ENCODE data around the gene MAPK10. TPM values are rescaled to one million over a fixed set of nuclear protein-coding genes. Genes with fewer than 3 reads are reported as not detected.

MAPK10 gene
- total and polyA plus RNA-seq, 10 of the 15 experiments (the other 5 are each of a cell fraction or from before 2014, with no cell fraction given), result 1.1 to 4.2 (median 2.4) TPM

DNA sequence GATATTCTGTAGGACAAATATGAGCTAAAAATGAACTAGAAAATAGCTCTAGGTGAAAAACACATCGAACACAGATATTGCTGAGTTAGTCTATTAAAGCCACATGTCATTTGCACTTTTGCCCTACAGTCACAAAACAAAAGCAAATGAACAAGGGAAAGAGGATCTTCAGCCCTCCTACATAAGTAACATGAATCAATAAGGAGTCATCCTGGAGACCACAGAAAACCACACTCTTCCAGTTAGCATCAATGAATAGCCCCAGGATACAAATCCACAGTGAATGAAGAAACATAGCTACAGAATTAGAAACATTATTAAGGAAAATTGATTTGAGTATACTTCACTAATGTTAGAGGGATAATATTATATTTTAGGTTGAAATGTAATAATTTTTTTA, 311.4 kb downstream of the MAPK10 start:
- BruUV-seq (replicated peaks), result no TSS peak
- no peak overlapping the region for H2AFZ ChIP-seq (ENCODE audit: control insufficient read depth, low read depth, low read length)
- H3K79me2 ChIP-seq (ENCODE audit: control insufficient read depth, insufficient read depth, low read length), result no peaks in the 10 kb centered on the region
- ChIA-PET SMC1A (ENCODE audit: uncharacterized antibody, unreplicated experiment) (no interaction called here), CTCF (interaction anchor here (3.9 kb wide), 1 partner anchor 12 kb away, joined by 16 read pairs; no protein-coding TSS in a partner anchor), POLR2A (no interaction called here), RAD21 (ENCODE audit: unreplicated experiment) (no interaction called here)
- no peak overlapping the region for H3K27ac ChIP-seq (ENCODE audit: control insufficient read depth, insufficient read depth)
- H3K4me2 ChIP-seq (ENCODE audit: control insufficient read depth, insufficient read depth), result no peak overlapping the region
- H3K9ac ChIP-seq (ENCODE audit: control insufficient read depth, insufficient read depth, low read length), result no peak overlapping the region
- no peaks in the 10 kb centered on the region; a peak in 1 of 4 replicates for H3K36me3 ChIP-seq (ENCODE audit: control insufficient read depth in 2 of 2, insufficient read depth in 2 of 2, low read length in 1 of 2)
- H3K9me3 ChIP-seq (replicated peaks; ENCODE audit: control insufficient read depth, insufficient read depth, low read length), result no peaks in the 10 kb centered on the region
- DNase-seq (ENCODE audit: low read depth, low spot score) (no peak), FAIRE-seq (no peak), ATAC-seq (no peak)
- in situ Hi-C loops (cut with MboI), result no loop called here
- no peaks in the 10 kb centered on the region for H3K4me1 ChIP-seq (ENCODE audit: control insufficient read depth, insufficient read depth, low read length)
- H3K4me3 ChIP-seq, result no peak overlapping the region
- WGBS (ENCODE audit: insufficient coverage, insufficient replicate concordance, low lambda C conversion rate, missing lambda C conversion rate), result 0% methylated on average over 1 of the region's 1 CpG
- no peaks in the 10 kb centered on the region for H4K20me1 ChIP-seq (ENCODE audit: control insufficient read depth, insufficient read depth)
- H3K27me3 ChIP-seq (replicated peaks in 1 of 2; ENCODE audit: control insufficient read depth in 2 of 2, insufficient read depth in 2 of 2, low read length in 1 of 2), result no peaks in the 10 kb centered on the region; a peak in 1 of 4 replicates
- intact Hi-C loops (cut with micrococcal nuclease; ENCODE audit: unreplicated experiment), result loop anchor here (10.0 kb wide), 3 partner anchors 254 to 964 kb away; partner anchors contain the start of gene C4orf36
- TF ChIP-seq RAD51 (IDR thresholded peaks at IDR 0.05) (no peak), STAT3 (IDR thresholded peaks at IDR 0.05; ENCODE audit: low read depth, low read length) (no peak), BCLAF1 (IDR thresholded peaks at IDR 0.05) (no peak), ZNF217 (IDR thresholded peaks at IDR 0.05) (no peak), CREM (IDR thresholded peaks at IDR 0.05; ENCODE audit: low read depth) (no peak), CTCF (IDR thresholded peaks at IDR 0.05 in 2 of 3, conservative IDR thresholded peaks at IDR 0.05 in 1 of 3; ENCODE audit: control insufficient read depth in 2 of 3, extremely low read depth in 1 of 3, insufficient read depth in 1 of 3, low read depth in 3 of 3, low read length in 3 of 3) (no peak), CREB1 (IDR thresholded peaks at IDR 0.05; ENCODE audit: low read depth) (no peak), WRNIP1 (IDR thresholded peaks at IDR 0.05; ENCODE audit: borderline replicate concordance, low read depth, low read length) (no peak), RCOR1 (conservative IDR thresholded peaks at IDR 0.05; ENCODE audit: low read depth, low read length) (no peak), TARDBP (IDR thresholded peaks at IDR 0.05; ENCODE audit: borderline replicate concordance) (no peak), KDM1A (IDR thresholded peaks at IDR 0.05; ENCODE audit: borderline replicate concordance) (no peak), SMAD1 (IDR thresholded peaks at IDR 0.05; ENCODE audit: low read depth, partially characterized antibody) (no peak), ZBTB4 (CRISPR knock-in tag; IDR thresholded peaks at IDR 0.05) (no peak)
- TF ChIP-seq, protein P1, sequence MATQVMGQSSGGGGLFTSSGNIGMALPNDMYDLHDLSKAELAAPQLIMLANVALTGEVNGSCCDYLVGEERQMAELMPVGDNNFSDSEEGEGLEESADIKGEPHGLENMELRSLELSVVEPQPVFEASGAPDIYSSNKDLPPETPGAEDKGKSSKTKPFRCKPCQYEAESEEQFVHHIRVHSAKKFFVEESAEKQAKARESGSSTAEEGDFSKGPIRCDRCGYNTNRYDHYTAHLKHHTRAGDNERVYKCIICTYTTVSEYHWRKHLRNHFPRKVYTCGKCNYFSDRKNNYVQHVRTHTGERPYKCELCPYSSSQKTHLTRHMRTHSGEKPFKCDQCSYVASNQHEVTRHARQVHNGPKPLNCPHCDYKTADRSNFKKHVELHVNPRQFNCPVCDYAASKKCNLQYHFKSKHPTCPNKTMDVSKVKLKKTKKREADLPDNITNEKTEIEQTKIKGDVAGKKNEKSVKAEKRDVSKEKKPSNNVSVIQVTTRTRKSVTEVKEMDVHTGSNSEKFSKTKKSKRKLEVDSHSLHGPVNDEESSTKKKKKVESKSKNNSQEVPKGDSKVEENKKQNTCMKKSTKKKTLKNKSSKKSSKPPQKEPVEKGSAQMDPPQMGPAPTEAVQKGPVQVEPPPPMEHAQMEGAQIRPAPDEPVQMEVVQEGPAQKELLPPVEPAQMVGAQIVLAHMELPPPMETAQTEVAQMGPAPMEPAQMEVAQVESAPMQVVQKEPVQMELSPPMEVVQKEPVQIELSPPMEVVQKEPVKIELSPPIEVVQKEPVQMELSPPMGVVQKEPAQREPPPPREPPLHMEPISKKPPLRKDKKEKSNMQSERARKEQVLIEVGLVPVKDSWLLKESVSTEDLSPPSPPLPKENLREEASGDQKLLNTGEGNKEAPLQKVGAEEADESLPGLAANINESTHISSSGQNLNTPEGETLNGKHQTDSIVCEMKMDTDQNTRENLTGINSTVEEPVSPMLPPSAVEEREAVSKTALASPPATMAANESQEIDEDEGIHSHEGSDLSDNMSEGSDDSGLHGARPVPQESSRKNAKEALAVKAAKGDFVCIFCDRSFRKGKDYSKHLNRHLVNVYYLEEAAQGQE (IDR thresholded peaks at IDR 0.05; ENCODE audit: low read depth, low read length), result no peak

Measured in GM12878 (cell line).